Measurements from ENCODE around the gene TNIP1. TPM values are rescaled to one million over a fixed set of nuclear protein-coding genes. Genes with fewer than 3 reads are reported as not detected.

Gene TNIP1
- total and polyA plus RNA-seq, 2 experiments from 2014 or later, result 57.0 to 64.6 TPM

DNA sequence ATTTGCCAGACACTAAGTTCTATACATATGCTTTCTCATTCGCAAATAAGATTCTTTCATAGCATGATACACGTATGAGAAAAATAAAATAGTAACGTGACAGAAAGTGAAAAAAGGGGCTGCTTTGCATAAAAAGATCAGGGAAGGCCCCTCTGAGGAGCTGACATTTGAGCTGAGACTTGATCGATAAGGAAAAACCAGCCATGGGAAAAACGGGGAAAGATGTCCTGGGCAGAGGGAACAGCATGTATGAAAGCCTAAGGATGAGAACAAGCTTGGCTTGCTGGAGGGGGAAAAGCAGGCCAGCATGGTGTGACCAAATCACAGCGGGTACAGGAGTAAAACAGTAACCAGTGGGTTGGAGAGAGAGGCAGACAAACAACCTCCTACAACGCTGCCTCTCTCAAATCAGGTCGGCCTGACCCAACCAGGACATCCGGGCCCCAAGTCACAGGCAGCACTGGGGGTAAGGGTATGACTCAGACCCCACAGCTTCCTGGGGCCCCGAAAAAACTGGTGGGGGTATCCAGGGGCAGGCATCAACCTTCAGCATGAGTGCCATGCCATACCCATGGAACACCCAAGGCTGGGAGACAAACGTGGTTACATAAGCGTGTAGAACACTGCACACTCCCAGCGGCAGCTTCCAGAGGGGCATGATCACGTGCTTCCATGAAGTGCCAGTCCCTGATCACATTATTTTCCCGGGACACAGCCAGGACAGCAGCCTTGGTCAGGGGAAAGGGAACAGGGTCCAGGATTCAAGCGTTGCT is 2.2 kb downstream of the TNIP1 start:
- DNase-seq (ENCODE audit: low spot score), result no peak
- TF ChIP-seq EZH2 (IDR thresholded peaks at IDR 0.05; ENCODE audit: borderline replicate concordance) (no peak), EZH2phosphoT487 (IDR thresholded peaks at IDR 0.05; ENCODE audit: low read depth, severe bottlenecking, unreplicated experiment) (no peak)
- TF ChIP-seq, protein P1, sequence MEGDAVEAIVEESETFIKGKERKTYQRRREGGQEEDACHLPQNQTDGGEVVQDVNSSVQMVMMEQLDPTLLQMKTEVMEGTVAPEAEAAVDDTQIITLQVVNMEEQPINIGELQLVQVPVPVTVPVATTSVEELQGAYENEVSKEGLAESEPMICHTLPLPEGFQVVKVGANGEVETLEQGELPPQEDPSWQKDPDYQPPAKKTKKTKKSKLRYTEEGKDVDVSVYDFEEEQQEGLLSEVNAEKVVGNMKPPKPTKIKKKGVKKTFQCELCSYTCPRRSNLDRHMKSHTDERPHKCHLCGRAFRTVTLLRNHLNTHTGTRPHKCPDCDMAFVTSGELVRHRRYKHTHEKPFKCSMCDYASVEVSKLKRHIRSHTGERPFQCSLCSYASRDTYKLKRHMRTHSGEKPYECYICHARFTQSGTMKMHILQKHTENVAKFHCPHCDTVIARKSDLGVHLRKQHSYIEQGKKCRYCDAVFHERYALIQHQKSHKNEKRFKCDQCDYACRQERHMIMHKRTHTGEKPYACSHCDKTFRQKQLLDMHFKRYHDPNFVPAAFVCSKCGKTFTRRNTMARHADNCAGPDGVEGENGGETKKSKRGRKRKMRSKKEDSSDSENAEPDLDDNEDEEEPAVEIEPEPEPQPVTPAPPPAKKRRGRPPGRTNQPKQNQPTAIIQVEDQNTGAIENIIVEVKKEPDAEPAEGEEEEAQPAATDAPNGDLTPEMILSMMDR (IDR thresholded peaks at IDR 0.05; ENCODE audit: poor library complexity), result no peak
- no peaks in the 10 kb centered on the region for H3K9me2 ChIP-seq (replicated peaks; ENCODE audit: insufficient read depth)
- H4K20me1 ChIP-seq (ENCODE audit: insufficient read depth, poor library complexity, severe bottlenecking), result peaks cover 42% of the 10 kb centered on the region
- 89% methylated on average over 16 of the region's 16 CpGs for WGBS (ENCODE audit: low lambda C conversion rate, missing lambda C conversion rate)
- H3K4me1 ChIP-seq (ENCODE audit: insufficient read depth), result peaks cover 25% of the 10 kb centered on the region
- no peak overlapping the region for H3K4me3 ChIP-seq
- H3K36me3 ChIP-seq (replicated peaks; ENCODE audit: insufficient read depth, low read depth), result no peaks in the 10 kb centered on the region
- no peaks in the 10 kb centered on the region for H3K9me3 ChIP-seq (ENCODE audit: low read depth)
- peaks cover 79% of the 10 kb centered on the region for H3K79me2 ChIP-seq
- H3K27me3 ChIP-seq, result no peaks in the 10 kb centered on the region
- no peak overlapping the region for H3K27ac ChIP-seq
- no peak overlapping the region for H2AFZ ChIP-seq
- peak overlapping the region; percentile 96 for H3K4me2 ChIP-seq

GRCh38 chr5:151077967-151078366 is 2.9 kb downstream of the TNIP1 start:
- H3K9me3 ChIP-seq (ENCODE audit: low read depth), result no peaks in the 10 kb centered on the region
- TF ChIP-seq EZH2 (IDR thresholded peaks at IDR 0.05; ENCODE audit: borderline replicate concordance) (no peak), EZH2phosphoT487 (IDR thresholded peaks at IDR 0.05; ENCODE audit: low read depth, severe bottlenecking, unreplicated experiment) (no peak)
- TF ChIP-seq, protein P1 (IDR thresholded peaks at IDR 0.05; ENCODE audit: poor library complexity), result no peak
- H2AFZ ChIP-seq, result no peak overlapping the region
- H3K4me1 ChIP-seq (ENCODE audit: insufficient read depth), result peaks cover 19% of the 10 kb centered on the region
- no peak overlapping the region for H3K27ac ChIP-seq
- no peak overlapping the region for H3K4me3 ChIP-seq
- peaks cover 43% of the 10 kb centered on the region for H4K20me1 ChIP-seq (ENCODE audit: insufficient read depth, poor library complexity, severe bottlenecking)
- DNase-seq (ENCODE audit: low spot score), result no peak
- 94% methylated on average over 3 of the region's 3 CpGs for WGBS (ENCODE audit: low lambda C conversion rate, missing lambda C conversion rate)
- H3K36me3 ChIP-seq (replicated peaks; ENCODE audit: insufficient read depth, low read depth), result no peaks in the 10 kb centered on the region
- no peaks in the 10 kb centered on the region for H3K27me3 ChIP-seq
- peaks cover 86% of the 10 kb centered on the region for H3K79me2 ChIP-seq
- H3K4me2 ChIP-seq, result no peak overlapping the region
- no peaks in the 10 kb centered on the region for H3K9me2 ChIP-seq (replicated peaks; ENCODE audit: insufficient read depth)

- Histone ChIP-seq H3K79me2 (peaks cover 86% of the 10 kb centered on the region), H2AFZ (no peak overlapping the region), H3K4me3 (no peak overlapping the region), H3K9me3 (ENCODE audit: low read depth) (no peaks in the 10 kb centered on the region), H3K9me2 (replicated peaks; ENCODE audit: insufficient read depth) (no peaks in the 10 kb centered on the region), H3K27ac (no peak overlapping the region), H3K4me1 (ENCODE audit: insufficient read depth) (peaks cover 14% of the 10 kb centered on the region), H3K27me3 (no peaks in the 10 kb centered on the region), H3K4me2 (no peak overlapping the region), H4K20me1 (ENCODE audit: insufficient read depth, poor library complexity, severe bottlenecking) (peaks cover 44% of the 10 kb centered on the region), H3K36me3 (replicated peaks; ENCODE audit: insufficient read depth, low read depth) (no peaks in the 10 kb centered on the region)
- TF ChIP-seq EZH2 (IDR thresholded peaks at IDR 0.05; ENCODE audit: borderline replicate concordance) (no peak), EZH2phosphoT487 (IDR thresholded peaks at IDR 0.05; ENCODE audit: low read depth, severe bottlenecking, unreplicated experiment) (no peak)
- TF ChIP-seq, protein P1 (IDR thresholded peaks at IDR 0.05; ENCODE audit: poor library complexity), result no peak
- WGBS (ENCODE audit: low lambda C conversion rate, missing lambda C conversion rate), result 93% methylated on average over 9 of the region's 9 CpGs
- DNase-seq (ENCODE audit: low spot score), result no peak
These were observed 3.4 kb downstream of the TNIP1 start for GRCh38 chr5:151077419-151077818.
